Tibial nerve (tissue), 4 donors: ENCODE results near the gene NOX3. TPM values are rescaled to one million over a fixed set of nuclear protein-coding genes. Genes with fewer than 3 reads are reported as not detected.

Experiments
- DNase-seq, 2 donors: peaks; one replicate each; pipeline ENCODE4 v3.0.0-alpha.2; 2019; ENCODE audit warnings: low spot score in 2 of 2
- H3K27ac ChIP-seq, 4 donors: fragments of 200-600 bp; sonication (generic) in 3 of 4; one replicate each; pipeline ENCODE4 v1.5.1; 2017 to 2019; ENCODE audit warnings: mild to moderate bottlenecking in 1 of 4
- H3K27me3 ChIP-seq, 2 donors: fragments of 200-600 bp; sonication (generic) in 1 of 2; one replicate each; pipeline versions ENCODE4 v1.5.1 to v1.6.0; 2017 to 2019
- H3K36me3 ChIP-seq, 3 donors: fragments of 200-600 bp; sonication (generic); one replicate each; pipeline ENCODE4 v1.5.1; 2018 to 2019
- H3K4me1 ChIP-seq, 4 donors: fragments of 200-600 bp; sonication (generic) in 3 of 4; one replicate each; pipeline ENCODE4 v1.5.1; 2017 to 2019
- H3K4me3 ChIP-seq, 4 donors: fragments of 200-600 bp; sonication (generic) in 3 of 4; one replicate each; pipeline ENCODE4 v1.5.1; 2017 to 2019; ENCODE audit warnings: mild to moderate bottlenecking in 1 of 4, moderate library complexity in 1 of 4
- H3K9me3 ChIP-seq, 4 donors: fragments of 200-600 bp; sonication (generic) in 3 of 4; one replicate each; pipeline ENCODE4 v1.5.1; 2017 to 2019
- EP300 ChIP-seq, 2 donors: sonication (generic); formaldehyde crosslinking; IDR thresholded peaks; one replicate each; pipeline ENCODE4 v1.6.1; 2017; ENCODE audit warnings: antibody characterized with exemption in 2 of 2, mild to moderate bottlenecking in 1 of 2
- POLR2A ChIP-seq, 2 donors: fragments of 450-650 bp; IDR thresholded peaks; one replicate each; pipeline ENCODE4 v1.6.1; 2017; ENCODE audit warnings: antibody characterized with exemption in 2 of 2, mild to moderate bottlenecking in 2 of 2, moderate library complexity in 2 of 2
- WGBS, 2 donors: methylation state at CpG; one replicate each; pipeline ENCODE4 v1.1.5; 2018; 5-methylcytosine and 5-hydroxymethylcytosine counted together
- total RNA-seq, 4 donors: library from RNA; depleted of rRNA; stranded (reverse); fragments of >200 nt; gene quantifications; one replicate each; pipeline ENCODE4 v1.1.0, GENCODE V29; 2016
- TF ChIP-seq, protein P1 (sequence below), 5 experiments: fragments of 200-600 bp in 3 of 5; fragments of 450-650 bp in 2 of 5; sonication (generic) in 3 of 5; IDR thresholded peaks; one replicate each; pipeline ENCODE4 v1.5.1; 2016 to 2019; ENCODE audit warnings: antibody characterized with exemption in 5 of 5, mild to moderate bottlenecking in 3 of 5, moderate library complexity in 2 of 5

The NOX3 gene
- total RNA-seq, 4 donors from 2014 or later = not detected

DNA sequence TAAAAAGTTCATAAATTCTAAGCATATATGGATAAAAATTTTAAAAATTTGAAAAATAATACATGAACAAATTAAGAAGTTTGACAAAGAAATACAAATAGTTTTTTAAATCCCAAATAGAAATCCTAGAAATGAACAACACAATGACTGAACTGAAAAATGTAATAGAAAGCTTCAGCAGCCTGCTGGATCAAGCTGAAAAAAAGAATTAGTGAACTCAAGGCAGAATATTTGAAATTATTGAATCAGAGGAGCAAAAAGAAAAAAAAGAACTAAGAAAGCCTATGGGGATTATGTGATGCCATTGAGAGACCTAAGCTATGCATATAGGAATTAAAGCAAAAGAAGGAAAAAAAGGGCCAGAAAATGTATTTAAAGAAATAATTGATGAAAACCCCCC lies 101.5 kb downstream of the NOX3 start:
- H3K27ac ChIP-seq = no peak overlapping the region
- peaks cover 0 to 29% (median 3%) of the 10 kb centered on the region in 4 donors for H3K9me3 ChIP-seq
- H3K27me3 ChIP-seq = no peaks in the 10 kb centered on the region
- no peaks in the 10 kb centered on the region for H3K36me3 ChIP-seq
- no peak for DNase-seq
- TF ChIP-seq EP300 (IDR thresholded peaks at IDR 0.05) = no peak
- TF ChIP-seq POLR2A (IDR thresholded peaks at IDR 0.05) = no peak
- TF ChIP-seq, protein P1, sequence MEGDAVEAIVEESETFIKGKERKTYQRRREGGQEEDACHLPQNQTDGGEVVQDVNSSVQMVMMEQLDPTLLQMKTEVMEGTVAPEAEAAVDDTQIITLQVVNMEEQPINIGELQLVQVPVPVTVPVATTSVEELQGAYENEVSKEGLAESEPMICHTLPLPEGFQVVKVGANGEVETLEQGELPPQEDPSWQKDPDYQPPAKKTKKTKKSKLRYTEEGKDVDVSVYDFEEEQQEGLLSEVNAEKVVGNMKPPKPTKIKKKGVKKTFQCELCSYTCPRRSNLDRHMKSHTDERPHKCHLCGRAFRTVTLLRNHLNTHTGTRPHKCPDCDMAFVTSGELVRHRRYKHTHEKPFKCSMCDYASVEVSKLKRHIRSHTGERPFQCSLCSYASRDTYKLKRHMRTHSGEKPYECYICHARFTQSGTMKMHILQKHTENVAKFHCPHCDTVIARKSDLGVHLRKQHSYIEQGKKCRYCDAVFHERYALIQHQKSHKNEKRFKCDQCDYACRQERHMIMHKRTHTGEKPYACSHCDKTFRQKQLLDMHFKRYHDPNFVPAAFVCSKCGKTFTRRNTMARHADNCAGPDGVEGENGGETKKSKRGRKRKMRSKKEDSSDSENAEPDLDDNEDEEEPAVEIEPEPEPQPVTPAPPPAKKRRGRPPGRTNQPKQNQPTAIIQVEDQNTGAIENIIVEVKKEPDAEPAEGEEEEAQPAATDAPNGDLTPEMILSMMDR (IDR thresholded peaks at IDR 0.05) = no peak
- no peaks in the 10 kb centered on the region for H3K4me1 ChIP-seq
- H3K4me3 ChIP-seq = no peak overlapping the region

DNA sequence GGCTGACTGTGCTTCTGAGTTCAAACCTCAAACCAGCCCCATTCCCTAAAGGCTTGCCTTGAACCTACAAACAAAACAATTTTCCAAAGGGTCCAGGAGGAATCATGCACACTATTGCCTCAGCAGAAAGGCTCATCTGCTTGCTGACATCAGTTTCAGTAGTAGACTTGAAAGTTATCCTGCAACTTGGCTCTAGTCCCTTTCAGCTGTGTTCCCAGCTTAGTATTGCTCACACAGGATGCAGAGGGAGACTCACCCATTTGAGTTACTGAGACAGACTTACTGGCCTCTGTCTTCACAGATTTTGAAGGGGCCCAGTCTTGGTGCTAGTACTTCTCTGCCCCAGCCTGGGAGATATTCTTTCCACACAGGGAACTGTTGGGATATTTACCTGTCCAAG lies 102.8 kb downstream of the NOX3 start:
- TF ChIP-seq, protein P1 (IDR thresholded peaks at IDR 0.05) = no peak
- TF ChIP-seq POLR2A (IDR thresholded peaks at IDR 0.05) (no peak), EP300 (IDR thresholded peaks at IDR 0.05) (no peak)
- Histone ChIP-seq H3K27me3 (no peaks in the 10 kb centered on the region), H3K4me3 (no peak overlapping the region), H3K36me3 (no peaks in the 10 kb centered on the region), H3K4me1 (no peaks in the 10 kb centered on the region), H3K27ac (no peak overlapping the region), H3K9me3 (peaks cover 0 to 36% (median 3%) of the 10 kb centered on the region in 4 donors)
- DNase-seq = no peak

DNA sequence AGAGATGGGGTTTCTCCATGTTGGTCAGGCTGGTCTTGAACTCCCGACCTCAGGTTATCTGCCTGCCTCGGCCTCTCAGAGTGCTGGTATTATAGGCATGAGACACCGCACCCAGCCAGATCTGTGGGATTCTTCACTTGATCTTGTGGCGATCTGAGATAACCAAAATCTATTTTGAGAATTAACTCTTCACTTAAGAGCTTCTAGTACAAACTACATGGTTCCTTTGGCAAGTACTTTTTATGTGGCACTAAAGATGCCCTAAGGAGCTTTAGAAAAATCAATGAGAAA lies 103.6 kb downstream of the NOX3 start:
- DNase-seq = no peak
- H3K4me1 ChIP-seq = no peaks in the 10 kb centered on the region
- H3K36me3 ChIP-seq = no peaks in the 10 kb centered on the region
- no peak overlapping the region for H3K4me3 ChIP-seq
- TF ChIP-seq EP300 (IDR thresholded peaks at IDR 0.05) = no peak
- no peak for TF ChIP-seq POLR2A (IDR thresholded peaks at IDR 0.05)
- TF ChIP-seq, protein P1 (IDR thresholded peaks at IDR 0.05) = no peak
- 90 to 93% methylated on average over 4 of the region's 4 CpGs for WGBS, 2 donors
- peaks cover 0 to 43% (median 3%) of the 10 kb centered on the region in 4 donors for H3K9me3 ChIP-seq
- no peaks in the 10 kb centered on the region for H3K27me3 ChIP-seq
- H3K27ac ChIP-seq = no peak overlapping the region

DNA sequence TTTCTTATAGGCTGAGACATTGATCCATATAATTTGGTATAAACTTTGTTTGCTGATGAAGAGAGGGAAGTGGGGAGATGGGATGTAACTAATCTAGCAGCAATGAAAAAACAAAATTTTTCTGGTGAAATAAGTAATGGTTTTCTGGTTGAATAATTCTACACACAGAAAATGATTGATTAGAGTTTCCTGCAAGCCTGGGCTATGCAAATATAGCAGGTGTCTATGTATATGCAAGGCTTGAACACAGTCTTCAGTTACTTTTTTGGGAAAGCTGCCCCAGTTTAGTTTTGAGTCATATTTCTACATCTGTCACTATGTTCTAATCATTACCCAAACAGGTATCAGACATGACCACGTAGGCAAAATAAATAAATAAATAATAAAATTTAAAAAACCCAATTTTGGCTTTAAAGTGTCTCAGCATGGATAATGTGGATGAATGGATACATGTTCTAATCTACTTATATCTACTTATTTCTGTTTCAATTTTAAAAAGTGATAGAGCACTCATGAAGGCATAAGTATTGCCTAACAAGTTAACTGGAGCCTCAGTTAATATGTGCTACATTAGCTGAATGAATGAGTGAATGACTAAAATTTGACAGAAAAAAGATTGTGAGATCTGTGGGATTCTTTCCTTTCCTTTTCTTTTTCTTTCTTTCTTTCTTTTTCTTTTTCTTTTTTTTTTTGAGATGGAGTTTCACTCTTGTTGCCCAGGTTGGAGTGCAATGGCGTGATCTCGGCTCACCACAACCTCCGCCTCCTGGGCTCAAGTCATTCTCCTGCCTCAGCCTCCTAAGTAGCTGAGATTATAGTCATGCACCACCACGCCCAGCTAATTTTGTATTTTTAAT lies 104.1 kb downstream of the NOX3 start:
- WGBS, 2 donors = 89 to 90% methylated on average over 5 of the region's 5 CpGs
- DNase-seq = no peak
- TF ChIP-seq, protein P1 (IDR thresholded peaks at IDR 0.05) = no peak
- TF ChIP-seq POLR2A (IDR thresholded peaks at IDR 0.05) (no peak), EP300 (IDR thresholded peaks at IDR 0.05) (no peak)
- Histone ChIP-seq H3K36me3 (no peaks in the 10 kb centered on the region), H3K9me3 (peaks cover 0 to 49% (median 3%) of the 10 kb centered on the region in 4 donors), H3K4me1 (no peaks in the 10 kb centered on the region), H3K27ac (no peak overlapping the region), H3K27me3 (no peaks in the 10 kb centered on the region), H3K4me3 (no peak overlapping the region)

DNA sequence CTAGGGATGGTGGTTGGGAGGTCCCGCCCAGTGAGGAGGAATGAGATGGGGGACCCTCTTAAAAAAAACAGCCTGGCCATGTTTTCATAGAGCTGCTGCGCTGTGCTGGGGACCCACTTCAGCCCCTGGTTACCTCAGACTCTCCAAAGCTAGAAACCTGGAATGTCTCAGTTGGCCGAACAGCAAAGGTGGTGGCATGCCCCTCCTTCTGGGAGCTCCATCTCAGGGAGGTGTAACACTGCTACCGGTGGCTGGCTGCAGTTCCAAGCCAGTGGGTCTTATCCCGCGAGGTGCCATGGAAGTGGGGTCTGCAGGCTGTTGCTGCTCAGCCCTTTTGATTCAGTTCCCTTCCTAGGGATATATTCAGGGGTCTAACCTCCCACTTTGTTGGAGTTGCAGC lies 105.7 kb downstream of the NOX3 start:
- TF ChIP-seq POLR2A (IDR thresholded peaks at IDR 0.05) (no peak), EP300 (IDR thresholded peaks at IDR 0.05) (no peak)
- TF ChIP-seq, protein P1 (IDR thresholded peaks at IDR 0.05) = no peak
- no peaks in the 10 kb centered on the region for H3K4me1 ChIP-seq
- no peaks in the 10 kb centered on the region for H3K36me3 ChIP-seq
- H3K9me3 ChIP-seq = peaks cover 0 to 55% (median 5%) of the 10 kb centered on the region in 4 donors
- no peak overlapping the region for H3K27ac ChIP-seq
- 81 to 88% methylated on average over 3 to 6 of the region's 6 CpGs for WGBS, 2 donors
- no peak for DNase-seq
- no peaks in the 10 kb centered on the region for H3K27me3 ChIP-seq
- no peak overlapping the region for H3K4me3 ChIP-seq
